Fibroblast of pulmonary artery (primary cell): Measurements from ENCODE around the gene CACNA1C.

ENCODE experiments used
- DNase-seq: peaks from one replicate; pipeline ENCODE4 v3.0.0-alpha.2; 2010; ENCODE audit warnings: low read depth
- H3K4me3 ChIP-seq: replicated peaks from 2 replicates; pipeline ENCODE4 v1.5.1; 2011; ENCODE audit warnings: low read depth, mild to moderate bottlenecking, control low read depth, low read length, moderate library complexity
- TF ChIP-seq, protein P1 (sequence below): IDR thresholded peaks from 2 replicates; pipeline ENCODE4 v1.5.1; 2011; ENCODE audit warnings: mild to moderate bottlenecking, control low read depth, low read length, inconsistent platforms; ENCODE audit errors: missing control alignments

CACNA1C gene

DNA sequence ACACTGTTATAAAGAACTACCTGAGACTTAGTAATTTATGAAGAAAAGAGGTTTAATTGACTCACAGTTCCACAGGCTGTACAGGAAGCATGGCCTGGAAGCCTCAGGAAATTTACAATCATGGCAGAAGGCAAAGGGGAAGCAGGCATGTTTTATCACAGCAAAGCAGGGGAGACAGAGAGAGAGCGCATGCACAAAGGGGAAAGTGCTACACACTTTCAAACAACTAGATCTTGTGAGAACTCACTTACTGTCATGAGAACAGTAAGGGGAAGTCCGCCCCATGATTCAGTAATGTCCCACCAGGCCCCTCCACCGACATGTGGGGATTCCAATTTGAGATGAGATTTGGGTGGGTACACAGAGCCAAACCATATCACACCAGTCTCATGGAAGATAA, 313.9 kb downstream of the CACNA1C start:
- no peak for DNase-seq
- TF ChIP-seq, protein P1, sequence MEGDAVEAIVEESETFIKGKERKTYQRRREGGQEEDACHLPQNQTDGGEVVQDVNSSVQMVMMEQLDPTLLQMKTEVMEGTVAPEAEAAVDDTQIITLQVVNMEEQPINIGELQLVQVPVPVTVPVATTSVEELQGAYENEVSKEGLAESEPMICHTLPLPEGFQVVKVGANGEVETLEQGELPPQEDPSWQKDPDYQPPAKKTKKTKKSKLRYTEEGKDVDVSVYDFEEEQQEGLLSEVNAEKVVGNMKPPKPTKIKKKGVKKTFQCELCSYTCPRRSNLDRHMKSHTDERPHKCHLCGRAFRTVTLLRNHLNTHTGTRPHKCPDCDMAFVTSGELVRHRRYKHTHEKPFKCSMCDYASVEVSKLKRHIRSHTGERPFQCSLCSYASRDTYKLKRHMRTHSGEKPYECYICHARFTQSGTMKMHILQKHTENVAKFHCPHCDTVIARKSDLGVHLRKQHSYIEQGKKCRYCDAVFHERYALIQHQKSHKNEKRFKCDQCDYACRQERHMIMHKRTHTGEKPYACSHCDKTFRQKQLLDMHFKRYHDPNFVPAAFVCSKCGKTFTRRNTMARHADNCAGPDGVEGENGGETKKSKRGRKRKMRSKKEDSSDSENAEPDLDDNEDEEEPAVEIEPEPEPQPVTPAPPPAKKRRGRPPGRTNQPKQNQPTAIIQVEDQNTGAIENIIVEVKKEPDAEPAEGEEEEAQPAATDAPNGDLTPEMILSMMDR, result no peak

DNA sequence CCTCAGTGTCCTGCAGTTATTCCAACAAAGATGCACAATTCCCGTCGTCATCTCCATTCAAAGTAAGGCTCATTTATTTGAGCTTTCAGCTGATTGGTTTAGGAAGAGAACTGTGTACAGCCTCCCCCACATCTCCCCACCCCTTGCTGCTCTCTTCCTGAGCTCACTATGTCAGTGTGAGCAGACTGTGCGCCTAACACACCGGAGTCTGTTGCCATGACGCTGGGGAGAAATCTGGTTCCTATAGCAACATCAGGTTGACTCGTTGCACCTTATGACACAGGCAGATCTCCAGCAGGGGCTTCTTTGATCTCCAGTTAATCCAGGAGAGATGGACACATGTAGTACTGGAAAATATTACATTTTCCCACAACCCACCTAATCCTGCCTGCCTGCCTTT, 319.4 kb downstream of the CACNA1C start:
- TF ChIP-seq, protein P1, result no peak
- DNase-seq, result no peak
- no peak overlapping the region for H3K4me3 ChIP-seq

More for the DNA sequence above, 313.9 kb downstream of the CACNA1C start:
- H3K4me3 ChIP-seq, result no peak overlapping the region

GRCh38 chr12:2372735-2373134, 319.9 kb downstream of the CACNA1C start:
- no peak overlapping the region for H3K4me3 ChIP-seq
- DNase-seq, result no peak
- TF ChIP-seq, protein P1, result no peak

- no peak for DNase-seq
- no peak overlapping the region for H3K4me3 ChIP-seq
- TF ChIP-seq, protein P1, result no peak
These were observed 320.5 kb downstream of the CACNA1C start for GRCh38 chr12:2373307-2373706.

DNA sequence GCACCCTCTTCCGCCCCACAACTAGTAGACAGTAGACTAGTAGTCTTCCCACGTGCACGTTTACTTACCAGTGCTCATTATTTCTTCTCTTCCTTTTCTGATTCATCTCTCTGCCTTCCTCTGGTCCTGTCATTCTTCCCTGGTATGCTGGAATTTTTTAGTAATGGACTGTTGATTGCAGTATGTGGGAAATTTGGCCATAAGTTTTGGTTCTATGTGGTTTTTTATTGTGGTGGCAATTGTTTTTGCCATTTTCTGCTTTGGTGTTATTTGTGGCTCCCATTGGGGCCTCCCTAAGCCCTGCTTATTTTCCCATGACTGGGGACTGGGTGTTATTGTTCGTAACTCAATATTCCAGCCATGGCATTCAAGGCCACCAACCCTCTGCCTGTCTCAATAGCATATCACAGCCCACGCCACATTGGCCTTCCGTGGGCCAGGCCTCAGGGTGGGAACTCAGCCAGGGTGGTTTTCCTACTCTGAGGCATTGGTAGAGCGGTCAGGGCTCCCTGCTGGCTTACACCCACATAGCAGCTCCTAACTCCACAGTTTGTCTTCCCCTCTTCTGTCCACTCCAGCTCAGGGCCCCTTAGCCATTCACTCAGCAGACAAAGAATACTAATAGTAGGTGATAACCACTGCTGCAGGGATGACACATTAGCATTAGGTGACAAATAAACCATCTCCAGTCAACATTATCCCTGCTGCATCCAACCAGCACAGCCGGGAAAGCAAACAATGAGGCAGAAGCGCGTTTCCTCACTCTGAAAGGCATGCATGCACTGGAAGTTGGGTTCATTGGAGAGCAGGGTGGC, 321.5 kb downstream of the CACNA1C start:
- TF ChIP-seq, protein P1, result no peak
- no peak overlapping the region for H3K4me3 ChIP-seq
- DNase-seq, result no peak

- no peak for DNase-seq
- TF ChIP-seq, protein P1, result no peak
- H3K4me3 ChIP-seq, result no peak overlapping the region
These were observed 323.1 kb downstream of the CACNA1C start for GRCh38 chr12:2375871-2376270.
